Neural progenitor cell (in vitro differentiated cells): ENCODE measurements around the gene BICD1.

Experiments used
- CTCF ChIP-seq: fragments of 200-600 bp; sonication (generic); IDR thresholded peaks from 2 replicates; pipeline ENCODE4 v1.5.1; 2017; ENCODE audit warnings: antibody characterized with exemption, mild to moderate bottlenecking
- EZH2phosphoT487 ChIP-seq: fragments of 200-600 bp; sonication (generic); IDR thresholded peaks from 2 replicates; pipeline ENCODE4 v1.6.1; 2017; ENCODE audit warnings: antibody characterized with exemption

- TF ChIP-seq CTCF (no peak), EZH2phosphoT487 (no peak)
Measured at GRCh38 chr12:32205731-32206130, 99.1 kb downstream of the BICD1 start.
